Brain microvascular endothelial cell (primary cell): ENCODE data around the gene CTDSPL.

Experiments
- DNase-seq: peaks from one replicate; pipeline ENCODE4 v3.0.0-alpha.2; 2020
- H3K27ac ChIP-seq: fragments of 250-450 bp; sonication (Bioruptor Pico); 2 replicates; pipeline ENCODE4 v1.5.1; 2020; ENCODE audit warnings: mild to moderate bottlenecking, moderate library complexity
- H3K27me3 ChIP-seq: fragments of 250-450 bp; sonication (Bioruptor Pico); replicated peaks from 2 replicates; pipeline ENCODE4 v1.5.1; 2020; ENCODE audit warnings: mild to moderate bottlenecking
- H3K36me3 ChIP-seq: fragments of 250-450 bp; sonication (Bioruptor Pico); replicated peaks from 2 replicates; pipeline ENCODE4 v1.5.1; 2020; ENCODE audit warnings: mild to moderate bottlenecking
- H3K4me3 ChIP-seq: 2 replicates; pipeline ENCODE4 v1.5.1; 2011; ENCODE audit warnings: low read depth, mild to moderate bottlenecking, control low read depth, low read length, moderate library complexity
- CTCF ChIP-seq: IDR thresholded peaks from 2 replicates; pipeline ENCODE4 v1.5.1; 2011; ENCODE audit warnings: low read depth, mild to moderate bottlenecking, moderate library complexity, low read length, control low read depth, inconsistent platforms; ENCODE audit errors: missing control alignments
- in situ Hi-C: cut with HindIII; loops from 2 replicates; pipeline ENCODE4 v1.10.0; 2017; ENCODE audit warnings: low sequenced_read_pairs, low pct_ligation_motif_present

The CTDSPL gene

GRCh38 chr3:37853691-37854413 lies 7.8 kb upstream of the CTDSPL start:
- DNase-seq: no peak
- Histone ChIP-seq H3K27me3 (no peaks in the 10 kb centered on the region), H3K4me3 (no peak overlapping the region), H3K36me3 (no peaks in the 10 kb centered on the region), H3K27ac (no peak overlapping the region)
- in situ Hi-C loops: no loop called here
- TF ChIP-seq CTCF: no peak

- DNase-seq: peak; percentile 78
- Histone ChIP-seq H3K4me3 (no peak overlapping the region), H3K36me3 (no peaks in the 10 kb centered on the region), H3K27ac (no peak overlapping the region), H3K27me3 (no peaks in the 10 kb centered on the region)
- in situ Hi-C loops: no loop called here
- peak; percentile 94 for TF ChIP-seq CTCF
Observed at GRCh38 chr3:37855363-37855970, 6.2 kb upstream of the CTDSPL start.

- Histone ChIP-seq H3K36me3 (no peaks in the 10 kb centered on the region), H3K4me3 (no peak overlapping the region), H3K27me3 (no peaks in the 10 kb centered on the region), H3K27ac (no peak overlapping the region)
- in situ Hi-C loops: no loop called here
- TF ChIP-seq CTCF: no peak
- no peak for DNase-seq
Observed at GRCh38 chr3:37856381-37856780, 5.3 kb upstream of the CTDSPL start.

GRCh38 chr3:37858742-37859141 lies 2.9 kb upstream of the CTDSPL start:
- H3K36me3 ChIP-seq: no peaks in the 10 kb centered on the region
- no peak overlapping the region for H3K4me3 ChIP-seq
- no peak for DNase-seq
- in situ Hi-C loops: no loop called here
- TF ChIP-seq CTCF: no peak
- no peak overlapping the region for H3K27ac ChIP-seq
- no peaks in the 10 kb centered on the region for H3K27me3 ChIP-seq

- no peak for DNase-seq
- H3K4me3 ChIP-seq: no peak overlapping the region
- H3K36me3 ChIP-seq: no peaks in the 10 kb centered on the region
- in situ Hi-C loops: no loop called here
- no peak for TF ChIP-seq CTCF
- H3K27me3 ChIP-seq: no peaks in the 10 kb centered on the region
- H3K27ac ChIP-seq: no peak overlapping the region
Observed at GRCh38 chr3:37859354-37859753, 2.3 kb upstream of the CTDSPL start.

GRCh38 chr3:37859908-37860199 lies 1.8 kb upstream of the CTDSPL start:
- no peak overlapping the region for H3K4me3 ChIP-seq
- no peak for DNase-seq
- no peaks in the 10 kb centered on the region for H3K36me3 ChIP-seq
- in situ Hi-C loops: no loop called here
- H3K27ac ChIP-seq: peak overlapping the region; percentile 23
- TF ChIP-seq CTCF: no peak
- no peaks in the 10 kb centered on the region for H3K27me3 ChIP-seq
